ENCODE data around the gene KRTAP3-1.

The KRTAP3-1 gene

DNA sequence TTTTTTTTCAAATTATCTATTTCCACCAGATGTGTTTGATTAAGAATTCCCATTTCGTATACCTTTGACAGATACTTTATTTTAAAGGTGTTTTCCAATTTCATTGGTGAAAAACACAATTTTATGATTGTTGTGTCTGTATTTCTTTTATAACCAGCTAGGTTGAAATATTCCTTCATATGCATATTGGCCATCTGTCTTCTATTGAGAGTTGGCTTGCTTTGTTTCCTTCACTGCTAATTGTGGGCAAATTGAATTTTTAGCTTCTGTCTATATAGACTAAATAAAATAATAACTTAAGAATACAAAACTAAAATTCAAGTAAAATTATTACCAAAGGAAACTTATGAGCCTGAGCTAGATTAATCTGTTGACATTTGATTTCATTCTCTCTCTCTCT lies 13.8 kb downstream of the KRTAP3-1 start:
- Histone ChIP-seq H3K4me3 (no peak overlapping the region), H3K4me1 (no peaks in the 10 kb centered on the region), H3K27ac (no peak overlapping the region), H3K36me3 (no peaks in the 10 kb centered on the region), H3K27me3 (peaks cover 0 to 17% of the 10 kb centered on the region in 2 donors), H3K9me3 (no peaks in the 10 kb centered on the region)
- TF ChIP-seq, protein P1, sequence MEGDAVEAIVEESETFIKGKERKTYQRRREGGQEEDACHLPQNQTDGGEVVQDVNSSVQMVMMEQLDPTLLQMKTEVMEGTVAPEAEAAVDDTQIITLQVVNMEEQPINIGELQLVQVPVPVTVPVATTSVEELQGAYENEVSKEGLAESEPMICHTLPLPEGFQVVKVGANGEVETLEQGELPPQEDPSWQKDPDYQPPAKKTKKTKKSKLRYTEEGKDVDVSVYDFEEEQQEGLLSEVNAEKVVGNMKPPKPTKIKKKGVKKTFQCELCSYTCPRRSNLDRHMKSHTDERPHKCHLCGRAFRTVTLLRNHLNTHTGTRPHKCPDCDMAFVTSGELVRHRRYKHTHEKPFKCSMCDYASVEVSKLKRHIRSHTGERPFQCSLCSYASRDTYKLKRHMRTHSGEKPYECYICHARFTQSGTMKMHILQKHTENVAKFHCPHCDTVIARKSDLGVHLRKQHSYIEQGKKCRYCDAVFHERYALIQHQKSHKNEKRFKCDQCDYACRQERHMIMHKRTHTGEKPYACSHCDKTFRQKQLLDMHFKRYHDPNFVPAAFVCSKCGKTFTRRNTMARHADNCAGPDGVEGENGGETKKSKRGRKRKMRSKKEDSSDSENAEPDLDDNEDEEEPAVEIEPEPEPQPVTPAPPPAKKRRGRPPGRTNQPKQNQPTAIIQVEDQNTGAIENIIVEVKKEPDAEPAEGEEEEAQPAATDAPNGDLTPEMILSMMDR (IDR thresholded peaks at IDR 0.05) = no peak
- DNase-seq = no peak
- intact Hi-C loops (cut with DNase I; ENCODE audit: low total_unique reads) = no loop called here

DNA sequence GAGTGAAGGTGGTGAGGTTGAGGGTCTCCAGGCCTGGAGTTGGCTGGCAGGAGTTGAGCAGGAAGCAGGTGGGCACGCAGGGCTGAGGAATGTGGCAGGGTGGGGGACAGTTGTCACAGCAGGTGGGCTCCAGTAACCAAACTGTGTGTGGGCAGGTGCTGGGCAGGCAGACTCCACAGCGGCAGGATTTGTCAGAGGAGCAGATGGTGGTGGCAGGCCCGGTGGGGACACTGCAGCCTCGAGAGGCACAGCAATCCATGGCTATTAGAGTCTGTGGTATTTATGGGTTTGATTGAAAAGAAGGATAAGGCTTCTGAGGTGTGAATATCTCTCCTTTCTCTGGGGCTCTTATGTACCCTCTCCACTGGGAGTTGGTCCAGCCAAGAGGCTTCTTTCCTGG lies 15.1 kb downstream of the KRTAP3-1 start, which contains the start of gene KRTAP3-3:
Gene KRTAP3-3 (minus strand): TSS at position 326 of the 400 bp plus-strand sequence. CDS start 67 bp downstream, at position 259.
- H3K36me3 ChIP-seq = no peaks in the 10 kb centered on the region
- intact Hi-C loops (cut with DNase I; ENCODE audit: low total_unique reads) = no loop called here
- H3K27ac ChIP-seq = no peak within 1 kb of the TSS
- peaks cover 0 to 17% of the 10 kb centered on the region in 2 donors for H3K27me3 ChIP-seq
- no peak within 1 kb of the TSS for H3K4me3 ChIP-seq
- no peaks in the 10 kb centered on the region for H3K9me3 ChIP-seq
- TF ChIP-seq, protein P1 (IDR thresholded peaks at IDR 0.05) = no peak
- no peaks in the 10 kb centered on the region for H3K4me1 ChIP-seq
- DNase-seq = no peak

DNA sequence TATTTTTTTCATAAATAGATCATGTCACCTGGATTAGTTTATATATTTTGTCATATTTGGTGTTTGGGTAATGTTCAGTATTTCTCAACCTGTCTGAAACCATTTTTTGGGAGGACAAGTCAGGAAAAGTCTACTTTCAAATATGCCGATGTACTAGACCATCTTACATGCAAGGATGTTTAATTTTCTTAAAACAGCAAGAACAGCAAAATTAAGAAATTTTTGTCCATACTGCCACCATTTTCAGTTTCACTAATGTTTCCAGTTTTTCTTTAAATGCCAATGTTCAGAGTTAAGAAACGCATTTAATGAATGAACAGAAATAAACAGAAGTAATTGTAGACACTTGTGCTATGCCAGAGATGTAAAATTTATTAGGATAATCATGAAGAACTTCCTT lies 15.8 kb downstream of the KRTAP3-1 start:
- Histone ChIP-seq H3K4me1 (no peaks in the 10 kb centered on the region), H3K27me3 (peaks cover 0 to 17% of the 10 kb centered on the region in 2 donors), H3K9me3 (no peaks in the 10 kb centered on the region), H3K27ac (no peak overlapping the region), H3K4me3 (no peak overlapping the region), H3K36me3 (no peaks in the 10 kb centered on the region)
- DNase-seq = no peak
- TF ChIP-seq, protein P1 (IDR thresholded peaks at IDR 0.05) = no peak
- intact Hi-C loops (cut with DNase I; ENCODE audit: low total_unique reads) = no loop called here

DNA sequence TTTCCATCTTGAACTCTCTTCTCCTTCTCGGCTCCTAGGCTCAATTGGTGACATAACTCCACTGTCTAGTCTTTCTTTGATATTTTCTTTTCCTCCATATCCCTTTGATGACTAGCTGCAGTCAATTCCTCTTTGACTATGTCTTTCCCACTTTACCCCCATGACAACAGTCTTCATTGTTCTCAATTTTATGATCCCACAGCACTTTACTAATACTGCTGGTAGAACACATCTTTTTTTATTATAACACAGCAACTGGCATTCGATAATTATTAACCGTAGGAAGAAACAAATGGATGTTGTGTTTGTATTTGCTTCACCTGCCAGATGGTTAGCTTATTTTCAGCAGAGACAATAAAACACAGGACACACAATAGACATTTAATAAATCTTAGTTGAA lies 16.3 kb downstream of the KRTAP3-1 start:
- no peak overlapping the region for H3K27ac ChIP-seq
- no peaks in the 10 kb centered on the region for H3K4me1 ChIP-seq
- H3K36me3 ChIP-seq = no peaks in the 10 kb centered on the region
- TF ChIP-seq, protein P1 (IDR thresholded peaks at IDR 0.05) = no peak
- no peak overlapping the region for H3K4me3 ChIP-seq
- peaks cover 0 to 17% of the 10 kb centered on the region in 2 donors for H3K27me3 ChIP-seq
- intact Hi-C loops (cut with DNase I; ENCODE audit: low total_unique reads) = no loop called here
- no peak for DNase-seq
- H3K9me3 ChIP-seq = no peaks in the 10 kb centered on the region

DNA sequence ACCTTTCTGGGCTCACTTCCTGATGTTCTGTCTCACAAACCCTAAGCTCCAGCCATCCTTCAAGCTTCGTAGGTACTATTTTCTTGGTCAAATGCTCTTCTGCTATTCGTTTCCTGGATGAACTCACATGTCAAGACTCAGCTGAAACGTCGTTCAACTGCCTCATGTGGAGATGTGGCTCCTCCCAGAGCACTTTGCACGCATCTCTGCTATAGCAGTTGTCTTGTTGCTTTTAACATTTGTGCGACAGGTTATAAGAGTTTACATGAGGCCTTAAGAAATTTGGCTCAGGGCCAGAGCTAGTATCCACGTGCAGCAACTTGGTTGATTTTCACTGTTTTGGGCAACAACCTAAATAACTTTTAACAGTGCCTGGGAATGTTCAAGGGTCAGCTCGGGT lies 22.0 kb downstream of the KRTAP3-1 start:
- TF ChIP-seq, protein P1 (IDR thresholded peaks at IDR 0.05) = no peak
- H3K9me3 ChIP-seq = no peaks in the 10 kb centered on the region
- intact Hi-C loops (cut with DNase I; ENCODE audit: low total_unique reads) = no loop called here
- no peak for DNase-seq
- H3K27ac ChIP-seq = no peak overlapping the region
- no peak overlapping the region for H3K4me3 ChIP-seq
- H3K36me3 ChIP-seq = no peaks in the 10 kb centered on the region
- H3K4me1 ChIP-seq = no peaks in the 10 kb centered on the region
- H3K27me3 ChIP-seq = peaks cover 0 to 5% of the 10 kb centered on the region in 2 donors

DNA sequence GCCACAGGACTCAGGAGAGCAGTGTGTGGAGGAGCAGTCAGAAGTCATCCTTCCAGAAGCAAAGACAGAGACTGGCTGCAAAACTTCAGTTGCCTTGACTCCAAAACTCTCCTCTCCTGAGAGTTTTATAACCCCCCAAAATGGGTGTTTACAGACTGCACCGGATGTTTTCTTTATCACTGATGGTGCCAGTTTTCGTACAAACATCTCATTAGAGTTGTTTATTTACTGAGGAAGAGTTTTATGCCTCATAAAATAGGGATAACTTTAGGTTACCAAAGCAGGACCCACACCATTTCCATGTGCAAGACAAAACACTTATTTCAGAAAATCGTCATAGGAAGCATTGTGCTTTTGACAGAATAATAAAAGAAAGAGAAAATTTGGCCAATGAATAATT lies 24.7 kb downstream of the KRTAP3-1 start, which contains the start of gene KRT40:
Gene KRT40 (minus strand): TSS at position 101 of the 400 bp plus-strand sequence. CDS start 53 bp downstream, at position 48.
- no peak for DNase-seq
- peaks cover 0 to 7% (median 5%) of the 10 kb centered on the region in 4 donors for H3K4me1 ChIP-seq
- intact Hi-C loops (cut with DNase I; ENCODE audit: low total_unique reads) = no loop called here
- no peak within 1 kb of the TSS for H3K4me3 ChIP-seq
- H3K9me3 ChIP-seq = no peaks in the 10 kb centered on the region
- H3K27me3 ChIP-seq = no peaks in the 10 kb centered on the region
- H3K27ac ChIP-seq = no peak within 1 kb of the TSS
- no peaks in the 10 kb centered on the region for H3K36me3 ChIP-seq
- TF ChIP-seq, protein P1 (IDR thresholded peaks at IDR 0.05) = no peak

All from tibial artery (tissue), 4 donors.